ENCODE results near the gene SUSD3. TPM values are rescaled to one million over a fixed set of nuclear protein-coding genes. Genes with fewer than 3 reads are reported as not detected.

The SUSD3 gene
- total and polyA plus RNA-seq, 10 of the 15 experiments (the other 5 are each of a cell fraction or from before 2014, with no cell fraction given): 2.5 to 92.0 (median 31.1) TPM

DNA sequence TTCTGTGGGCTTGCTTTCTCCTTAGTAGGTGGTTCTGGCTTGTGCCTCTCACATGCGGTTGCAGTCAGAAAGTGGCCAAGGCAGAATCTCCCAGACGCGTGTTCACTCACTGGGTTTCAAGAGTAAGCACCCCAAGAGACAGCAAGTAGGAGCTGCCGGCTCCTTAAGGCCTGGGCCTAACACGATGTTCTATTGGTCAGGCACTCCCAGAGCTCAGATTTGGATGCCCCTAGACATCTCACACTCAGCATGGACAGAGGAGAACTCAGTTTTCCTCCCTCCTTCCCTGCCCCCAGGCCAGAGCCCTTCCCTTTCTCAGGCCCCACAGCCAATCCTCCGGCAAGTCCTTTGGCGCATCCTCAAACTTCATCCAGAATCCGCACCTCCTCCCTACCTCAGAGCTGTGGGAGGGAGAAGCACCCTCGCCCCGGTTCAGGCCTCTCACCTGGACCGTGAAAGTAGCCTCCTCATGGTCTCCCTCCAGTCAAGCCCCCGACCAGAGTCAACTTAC, 31.0 kb downstream of the SUSD3 start:
- peaks cover 2 to 11% of the 10 kb centered on the region in 2 experiments for H3K36me3 ChIP-seq (ENCODE audit: control insufficient read depth in 2 of 2, insufficient read depth in 2 of 2, low read length in 1 of 2)
- ChIA-PET POLR2A (no interaction called here), CTCF (interaction anchor here (0.6 to 1.5 kb wide), 4 partner anchors 20 to 114 kb away, joined by 3 to 6 read pairs (median 4); no protein-coding TSS in a partner anchor), SMC1A (ENCODE audit: uncharacterized antibody, unreplicated experiment) (no interaction called here), RAD21 (ENCODE audit: unreplicated experiment) (no interaction called here)
- H3K4me1 ChIP-seq (ENCODE audit: control insufficient read depth, insufficient read depth, low read length): peaks cover 41% of the 10 kb centered on the region
- no peak overlapping the region for H3K27ac ChIP-seq (ENCODE audit: control insufficient read depth, insufficient read depth)
- WGBS (ENCODE audit: insufficient coverage, insufficient replicate concordance, low lambda C conversion rate, missing lambda C conversion rate): 84% methylated on average over 9 of the region's 12 CpGs
- H3K9ac ChIP-seq (ENCODE audit: control insufficient read depth, insufficient read depth, low read length): no peak overlapping the region
- H3K4me2 ChIP-seq (ENCODE audit: control insufficient read depth, insufficient read depth): no peak overlapping the region
- no peaks in the 10 kb centered on the region for H4K20me1 ChIP-seq (ENCODE audit: control insufficient read depth, insufficient read depth)
- no peak overlapping the region for H3K4me3 ChIP-seq
- intact Hi-C loops (cut with micrococcal nuclease; ENCODE audit: unreplicated experiment): no loop called here
- ATAC-seq: no peak
- no peak for DNase-seq (ENCODE audit: low read depth, low spot score)
- in situ Hi-C loops (cut with MboI): no loop called here
- peaks cover 10% of the 10 kb centered on the region for H3K9me3 ChIP-seq (replicated peaks; ENCODE audit: control insufficient read depth, insufficient read depth, low read length)
- no peaks in the 10 kb centered on the region for H3K27me3 ChIP-seq (replicated peaks in 1 of 2; ENCODE audit: control insufficient read depth in 2 of 2, insufficient read depth in 2 of 2, low read length in 1 of 2)
- no peak overlapping the region for H2AFZ ChIP-seq (ENCODE audit: control insufficient read depth, low read depth, low read length)
- no peaks in the 10 kb centered on the region for H3K79me2 ChIP-seq (ENCODE audit: control insufficient read depth, insufficient read depth, low read length)
- no TSS peak for BruUV-seq (replicated peaks)
- TF ChIP-seq NFYA (IDR thresholded peaks at IDR 0.05; ENCODE audit: borderline replicate concordance, low read depth, low read length) (no peak), ZNF274 (IDR thresholded peaks at IDR 0.05; ENCODE audit: insufficient read depth, insufficient read length) (no peak), FOXK2 (IDR thresholded peaks at IDR 0.05) (no peak), TCF7 (IDR thresholded peaks at IDR 0.05; ENCODE audit: borderline replicate concordance) (no peak), TARDBP (IDR thresholded peaks at IDR 0.05; ENCODE audit: borderline replicate concordance) (no peak), BHLHE40 (IDR thresholded peaks at IDR 0.05; ENCODE audit: borderline replicate concordance in 1 of 2, low read depth in 2 of 2, low read length in 1 of 2) (no peak)
- FAIRE-seq: no peak

GRCh38 chr9:93090091-93090655, 31.7 kb downstream of the SUSD3 start:
- Histone ChIP-seq H4K20me1 (ENCODE audit: control insufficient read depth, insufficient read depth) (no peaks in the 10 kb centered on the region), H3K27ac (ENCODE audit: control insufficient read depth, insufficient read depth) (no peak overlapping the region), H3K4me2 (ENCODE audit: control insufficient read depth, insufficient read depth) (no peak overlapping the region), H2AFZ (ENCODE audit: control insufficient read depth, low read depth, low read length) (no peak overlapping the region), H3K79me2 (ENCODE audit: control insufficient read depth, insufficient read depth, low read length) (no peaks in the 10 kb centered on the region; the same call in 1 of the 2 replicates), H3K27me3 (replicated peaks in 1 of 2; ENCODE audit: control insufficient read depth in 2 of 2, insufficient read depth in 2 of 2, low read length in 1 of 2) (no peaks in the 10 kb centered on the region), H3K9me3 (replicated peaks; ENCODE audit: control insufficient read depth, insufficient read depth, low read length) (peaks cover 9% of the 10 kb centered on the region), H3K4me3 (no peak overlapping the region), H3K9ac (ENCODE audit: control insufficient read depth, insufficient read depth, low read length) (no peak overlapping the region), H3K4me1 (ENCODE audit: control insufficient read depth, insufficient read depth, low read length) (peaks cover 47% of the 10 kb centered on the region), H3K36me3 (ENCODE audit: control insufficient read depth in 2 of 2, insufficient read depth in 2 of 2, low read length in 1 of 2) (peaks cover 0 to 11% of the 10 kb centered on the region in 2 experiments; a peak in 2 of 4 replicates)
- TF ChIP-seq POLR2A (IDR thresholded peaks at IDR 0.05; ENCODE audit: low read depth, low read length): no peak
- TF ChIP-seq IRF4 (IDR thresholded peaks at IDR 0.05; ENCODE audit: low read depth, low read length): no peak
- TF ChIP-seq JUND (IDR thresholded peaks at IDR 0.05; ENCODE audit: low read depth, low read length): no peak
- TF ChIP-seq POU2F2 (IDR thresholded peaks at IDR 0.05; ENCODE audit: borderline replicate concordance, low read depth, low read length): no peak
- no peak for TF ChIP-seq POLR2AphosphoS5 (IDR thresholded peaks at IDR 0.05; ENCODE audit: low read length)
- TF ChIP-seq YY1 (IDR thresholded peaks at IDR 0.05; ENCODE audit: low read depth, low read length): no peak
- no peak for TF ChIP-seq SP1 (IDR thresholded peaks at IDR 0.05; ENCODE audit: low read depth, low read length)
- no peak for TF ChIP-seq SREBF2 (IDR thresholded peaks at IDR 0.05; ENCODE audit: low read length)
- TF ChIP-seq CREB1 (IDR thresholded peaks at IDR 0.05; ENCODE audit: low read depth): no peak
- TF ChIP-seq ZNF274 (IDR thresholded peaks at IDR 0.05; ENCODE audit: insufficient read depth, insufficient read length): no peak
- TF ChIP-seq CREM (IDR thresholded peaks at IDR 0.05; ENCODE audit: low read depth): no peak
- no peak for TF ChIP-seq E2F4 (IDR thresholded peaks at IDR 0.05; ENCODE audit: low read depth, low read length)
- no peak for TF ChIP-seq CHD2 (IDR thresholded peaks at IDR 0.05; ENCODE audit: borderline replicate concordance, low read depth, low read length)
- in situ Hi-C loops (cut with MboI): no loop called here
- ChIA-PET RAD21 (ENCODE audit: unreplicated experiment) (no interaction called here), SMC1A (ENCODE audit: uncharacterized antibody, unreplicated experiment) (no interaction called here), CTCF (interaction anchor here (0.6 to 1.3 kb wide), 2 partner anchors 30 to 114 kb away, joined by 3 to 4 read pairs; no protein-coding TSS in a partner anchor), POLR2A (interaction anchor here (0.7 kb wide), 1 partner anchor 102 kb away, joined by 6 read pairs; no protein-coding TSS in a partner anchor)
- intact Hi-C loops (cut with micrococcal nuclease; ENCODE audit: unreplicated experiment): loop anchor here (5.0 kb wide), 1 partner anchor 88 kb away; no protein-coding TSS in a partner anchor
- no TSS peak for BruUV-seq (replicated peaks)
- 76% methylated on average over 8 of the region's 8 CpGs for WGBS (ENCODE audit: insufficient coverage, insufficient replicate concordance, low lambda C conversion rate, missing lambda C conversion rate)
- ATAC-seq: no peak
- DNase-seq (ENCODE audit: low read depth, low spot score): no peak
- no peak for FAIRE-seq
